Right cardiac atrium (tissue), 5 donors: Measurements from ENCODE around the gene MUC21. TPM values are rescaled to one million over a fixed set of nuclear protein-coding genes. Genes with fewer than 3 reads are reported as not detected.
A peak's percentile ranks its signal among the peaks of the same experiment; 100 is the strongest.

Source experiments
- ATAC-seq, 2 donors: fragments of 200-7000 bp; cut with Tn5 transposase; one replicate each; pipeline versions ENCODE4 v1.8.0 to v1.9.1; 2020; ENCODE audit warnings: moderate library complexity in 2 of 2, mild to moderate bottlenecking in 1 of 2
- DNase-seq, 3 donors: peaks; one replicate each; pipeline ENCODE4 v3.0.0-alpha.2; 2020
- H3K27ac ChIP-seq: one replicate; pipeline ENCODE4 v1.5.1; 2013; ENCODE audit warnings: mild to moderate bottlenecking, low read length, control low read depth, moderate library complexity
- H3K27me3 ChIP-seq: one replicate; pipeline ENCODE4 v1.6.1; 2013; ENCODE audit not compliant: control insufficient read depth, insufficient read depth
- H3K4me1 ChIP-seq: one replicate; pipeline ENCODE4 v1.6.1; 2013; ENCODE audit warnings: low read length; ENCODE audit not compliant: control insufficient read depth, insufficient read depth
- H3K4me3 ChIP-seq: one replicate; pipeline ENCODE4 v1.5.1; 2013; ENCODE audit warnings: low read length, control low read depth
- H3K9me3 ChIP-seq: one replicate; pipeline ENCODE4 v1.6.1; 2013; ENCODE audit warnings: low read length; ENCODE audit not compliant: control insufficient read depth
- WGBS: extraction: QIAGEN DNeasy Blood & Tissue Kit; methylation state at CpG from one replicate; pipeline ENCODE4 v1.1.7; 2013; 5-methylcytosine and 5-hydroxymethylcytosine counted together
- intact Hi-C, 4 donors: fragments of 100-400 bp; cut with DNase I; formaldehyde crosslinking; loops; one replicate each; pipeline versions ENCODE4 v1.11.0 to v1.14.0; 2022 to 2023
- long read RNA-seq, 4 donors: library from polyadenylated mRNA; unstranded; transcript quantifications; one replicate each; pipeline ENCODE4 v2.0.0, GENCODE V29; 2020 to 2021
- polyA plus RNA-seq: library from polyadenylated mRNA; stranded (reverse); fragments of 200-250 nt; gene quantifications from one replicate; pipeline ENCODE4 v1.2.3, GENCODE V29; 2013
- total RNA-seq, 4 donors: library from RNA; stranded (reverse); fragmentation: NEBNext Ultra II Directional; extraction: Animal tissue kit (Norgen Biotek cat#: 25700); gene quantifications; one replicate each; pipeline ENCODE4 v1.2.1, GENCODE V29; 2021
- donor health status: healthy with polysubstance abuse.
- donor health status: DM: no; HTN: yes; CAD: no.
- donor health status: DM: no; HTN: no; CAD: no.
- donor health status: DM: no; HTN: yes; CAD: no; lungs with severe emphysema.
- donor health status: DM: yes; HTN: yes; CAD: no.

MUC21 gene
- total RNA-seq, result not detected
- 0.07 TPM for polyA plus RNA-seq
- long read RNA-seq, donor 1, result 0 reads
- long read RNA-seq, donor 2, result 0 reads
- long read RNA-seq, donor 3, result 0 reads
- long read RNA-seq, donor 4, result 0 reads

DNA sequence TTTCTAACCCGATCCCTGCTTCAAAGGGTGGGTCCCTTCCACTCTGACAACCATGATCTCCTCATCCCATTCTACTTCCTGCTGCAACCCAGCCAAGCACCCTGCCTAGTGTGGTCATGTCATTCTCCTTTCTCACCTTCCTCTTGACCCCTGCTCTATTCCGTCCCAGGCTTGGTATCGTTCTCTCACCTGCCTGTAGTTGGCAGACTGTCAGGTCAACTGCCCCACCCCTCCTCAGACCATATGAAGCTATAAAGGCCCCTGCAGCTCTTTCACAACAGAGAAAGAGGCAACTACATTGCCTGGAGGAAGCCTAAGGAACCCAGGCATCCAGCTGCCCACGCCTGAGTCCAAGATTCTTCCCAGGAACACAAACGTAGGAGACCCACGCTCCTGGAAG is at the start of gene MUC21:
TSS of gene MUC21 (plus strand) at position 280 of the 400 bp plus-strand sequence. CDS start 241 bp downstream, outside the sequence.
- no peaks in the 10 kb centered on the region for H3K4me1 ChIP-seq
- no peaks in the 10 kb centered on the region for H3K9me3 ChIP-seq
- H3K27ac ChIP-seq, result no peak within 1 kb of the TSS
- no peaks in the 10 kb centered on the region for H3K27me3 ChIP-seq
- DNase-seq (no peak), ATAC-seq (no peak)
- 81% methylated on average over 6 of the region's 6 CpGs for WGBS
- H3K4me3 ChIP-seq, result no peak within 1 kb of the TSS
- intact Hi-C loops, result no loop called here

DNA sequence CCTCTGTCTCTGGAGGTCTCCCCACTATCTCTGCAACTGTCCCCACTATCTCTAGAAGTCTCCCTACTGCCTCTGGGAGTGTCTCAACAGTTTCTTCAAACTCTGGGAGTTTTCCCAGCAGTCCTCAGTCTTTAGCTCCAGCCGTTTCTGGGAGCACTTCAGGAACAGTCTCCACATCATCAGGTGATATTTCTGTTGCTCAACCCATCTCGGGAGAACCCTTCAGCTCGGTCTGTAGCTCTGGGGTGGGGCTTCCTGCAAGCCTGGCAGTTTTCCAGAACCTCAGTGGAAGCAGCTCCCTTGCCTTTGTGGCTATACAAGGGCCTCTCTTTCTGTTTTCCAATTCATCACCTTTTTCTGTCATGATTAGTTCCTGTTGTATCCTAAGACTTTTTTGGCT is 48.5 kb upstream of the MUC21 start:
- ATAC-seq, result no peak
- H3K27me3 ChIP-seq, result no peaks in the 10 kb centered on the region
- H3K9me3 ChIP-seq, result no peaks in the 10 kb centered on the region
- no peaks in the 10 kb centered on the region for H3K4me1 ChIP-seq
- WGBS, result 27% methylated on average over 3 of the region's 3 CpGs
- H3K27ac ChIP-seq, result no peak overlapping the region
- H3K4me3 ChIP-seq, result no peak overlapping the region
- intact Hi-C loops, result no loop called here
- DNase-seq, result no peak

DNA sequence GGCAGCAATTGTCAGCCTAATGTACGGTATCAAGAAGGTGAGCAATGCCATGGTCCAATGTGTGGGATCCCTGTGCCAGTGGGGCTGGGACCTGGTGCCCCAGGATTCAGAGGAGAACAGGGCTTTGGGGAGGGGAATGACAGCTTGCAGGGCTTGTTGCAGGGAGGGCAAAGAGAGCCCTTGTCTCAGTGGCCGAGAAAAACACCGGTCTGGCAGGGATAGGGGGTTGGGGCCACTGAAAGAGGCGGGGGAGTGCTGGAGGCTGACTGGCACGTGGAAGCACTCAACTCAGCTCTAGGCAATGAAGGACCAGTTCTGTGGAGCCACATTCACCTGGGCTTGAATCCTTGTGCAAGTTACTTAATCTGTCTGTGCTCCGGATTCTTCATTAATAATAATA is 46.3 kb upstream of the MUC21 start:
- ATAC-seq, result no peak
- Histone ChIP-seq H3K4me1 (no peaks in the 10 kb centered on the region), H3K4me3 (no peak overlapping the region), H3K27me3 (no peaks in the 10 kb centered on the region), H3K27ac (no peak overlapping the region), H3K9me3 (no peaks in the 10 kb centered on the region)
- intact Hi-C loops, result no loop called here
- 73% methylated on average over 6 of the region's 6 CpGs for WGBS
- no peak for DNase-seq

DNA sequence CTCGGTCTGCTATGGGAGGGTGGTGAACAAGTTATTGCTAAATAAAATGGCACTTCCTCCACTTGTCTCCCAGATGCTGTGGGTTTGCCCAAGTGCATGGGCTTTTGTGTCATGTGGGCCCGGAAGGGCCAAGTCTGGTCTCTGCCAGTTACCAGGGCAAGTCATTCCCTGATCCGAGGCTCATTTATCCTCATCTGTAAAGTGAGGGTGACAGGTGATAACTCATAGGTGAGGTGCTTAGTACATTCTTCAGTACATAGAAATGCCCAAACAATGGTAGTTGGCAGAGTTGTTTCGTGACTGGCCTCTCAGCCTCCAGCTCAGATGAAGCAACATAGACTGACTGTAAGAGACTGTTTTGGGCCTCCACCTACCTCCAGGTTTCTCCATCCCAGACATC is 44.8 kb upstream of the MUC21 start:
- intact Hi-C loops, result no loop called here

DNA sequence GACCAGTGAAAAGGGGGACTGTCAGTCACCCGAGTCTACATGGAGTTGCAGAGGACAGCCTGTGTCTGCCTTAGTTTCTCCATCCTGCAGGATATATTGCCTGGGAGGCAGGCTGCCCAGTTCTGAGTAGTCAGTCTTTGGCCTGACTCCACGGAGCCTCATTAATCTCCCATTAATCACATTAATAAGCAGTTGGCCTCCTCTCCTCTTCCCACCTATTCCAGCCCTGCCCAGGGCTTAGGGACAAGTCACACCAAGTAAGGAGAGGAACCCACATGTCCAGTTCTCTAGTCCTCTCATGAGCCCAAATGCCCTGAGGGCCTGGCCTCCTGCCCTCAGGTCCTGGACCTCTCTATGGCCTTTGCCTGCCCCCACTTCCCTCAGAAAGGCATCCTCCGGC is 44.0 kb upstream of the MUC21 start:
- 60% methylated on average over 3 of the region's 3 CpGs for WGBS
- H3K27me3 ChIP-seq, result no peaks in the 10 kb centered on the region
- H3K27ac ChIP-seq, result no peak overlapping the region
- ATAC-seq (no peak), DNase-seq (no peak)
- H3K4me3 ChIP-seq, result no peak overlapping the region
- peaks cover 5% of the 10 kb centered on the region for H3K4me1 ChIP-seq
- intact Hi-C loops, result no loop called here
- H3K9me3 ChIP-seq, result no peaks in the 10 kb centered on the region

More for the DNA sequence above, 44.8 kb upstream of the MUC21 start:
- Histone ChIP-seq H3K27ac (no peak overlapping the region), H3K27me3 (no peaks in the 10 kb centered on the region), H3K9me3 (no peaks in the 10 kb centered on the region), H3K4me3 (no peak overlapping the region), H3K4me1 (peaks cover 5% of the 10 kb centered on the region)
- 73% methylated on average over 4 of the region's 4 CpGs for WGBS
- ATAC-seq, result no peak
- no peak for DNase-seq

DNA sequence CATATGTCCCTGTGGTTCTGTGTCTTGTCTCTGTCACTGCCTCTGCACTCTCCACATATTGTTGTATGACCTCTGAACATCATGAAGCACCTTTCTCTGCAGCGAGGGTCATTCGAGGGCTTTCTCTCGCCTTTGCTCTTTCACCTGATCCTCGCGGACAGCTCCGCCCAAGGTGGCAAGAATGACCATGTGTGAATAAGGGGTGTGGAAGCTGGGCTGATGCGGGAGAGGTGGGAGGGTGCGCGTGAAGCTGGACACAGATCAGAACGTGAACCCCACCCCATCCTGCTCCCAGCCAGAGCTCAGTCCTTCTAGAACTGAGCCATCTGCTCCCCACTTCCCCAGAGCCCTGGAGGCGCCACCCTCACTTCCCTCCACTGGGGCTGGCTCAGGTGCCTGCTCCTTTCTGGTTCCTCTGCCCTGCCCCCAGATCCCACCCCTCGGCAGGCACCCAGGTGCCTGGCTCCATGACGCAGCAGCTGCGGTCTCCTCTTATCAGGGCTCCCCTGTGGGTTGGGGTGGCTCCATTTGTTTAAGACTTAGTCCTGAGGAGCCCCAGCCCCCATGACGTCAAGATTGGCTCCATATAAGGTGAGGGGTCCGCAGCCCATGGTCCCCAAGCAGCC is 43.0 kb upstream of the MUC21 start, which contains the start of gene MUCL3:
TSS of gene MUCL3 (plus strand) at position 613 of the 626 bp plus-strand sequence. CDS start 27 bp downstream, outside the sequence.
- 60% methylated on average over 16 of the region's 16 CpGs for WGBS
- ATAC-seq (no peak), DNase-seq (no peak)
- Histone ChIP-seq H3K4me3 (no peak within 1 kb of the TSS), H3K4me1 (peaks cover 5% of the 10 kb centered on the region), H3K27me3 (no peaks in the 10 kb centered on the region), H3K9me3 (no peaks in the 10 kb centered on the region), H3K27ac (no peak within 1 kb of the TSS)
- intact Hi-C loops, result no loop called here

DNA sequence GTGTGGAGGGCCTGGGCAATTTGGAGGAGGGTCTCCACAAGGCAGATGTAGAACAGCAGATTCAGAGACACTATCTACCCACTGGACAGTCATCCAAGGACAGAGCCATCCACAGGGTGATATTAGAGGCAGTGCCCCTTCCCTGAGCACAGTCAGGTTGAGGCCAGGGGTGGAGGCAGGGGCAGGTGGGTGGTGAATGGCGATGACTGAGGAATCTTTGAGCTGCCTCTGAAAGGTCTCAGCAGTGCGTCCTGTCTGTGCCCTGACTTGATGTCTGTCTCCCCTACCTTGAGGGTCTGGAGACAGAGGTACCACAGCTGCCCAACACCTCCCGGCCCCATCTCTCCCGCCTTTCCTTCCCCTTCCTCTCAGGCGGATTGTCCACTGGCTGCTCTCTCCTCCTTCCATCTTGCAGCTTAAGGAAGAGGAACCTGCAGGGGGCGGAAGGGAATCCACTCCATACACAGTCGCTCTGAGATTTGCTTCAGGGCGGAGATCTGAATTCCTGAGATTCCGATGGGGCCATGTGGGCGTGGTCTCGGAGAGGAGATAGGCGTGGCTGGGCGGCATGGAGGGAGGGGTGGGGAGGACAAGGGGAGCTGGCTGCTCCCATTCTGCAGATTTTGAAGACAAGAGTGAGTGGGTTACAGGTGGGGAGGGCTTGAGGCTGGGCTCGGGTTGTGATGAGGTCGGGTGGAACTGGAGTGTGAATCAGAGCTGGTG is 41.0 kb upstream of the MUC21 start:
- Histone ChIP-seq H3K4me3 (no peak overlapping the region), H3K27ac (no peak overlapping the region), H3K4me1 (peaks cover 5% of the 10 kb centered on the region), H3K27me3 (no peaks in the 10 kb centered on the region), H3K9me3 (no peaks in the 10 kb centered on the region)
- ATAC-seq (peak; percentile 81 to 91), DNase-seq (peak; percentile 83 to 88 (median 85))
- 12% methylated on average over 15 of the region's 15 CpGs for WGBS
- intact Hi-C loops, result no loop called here

DNA sequence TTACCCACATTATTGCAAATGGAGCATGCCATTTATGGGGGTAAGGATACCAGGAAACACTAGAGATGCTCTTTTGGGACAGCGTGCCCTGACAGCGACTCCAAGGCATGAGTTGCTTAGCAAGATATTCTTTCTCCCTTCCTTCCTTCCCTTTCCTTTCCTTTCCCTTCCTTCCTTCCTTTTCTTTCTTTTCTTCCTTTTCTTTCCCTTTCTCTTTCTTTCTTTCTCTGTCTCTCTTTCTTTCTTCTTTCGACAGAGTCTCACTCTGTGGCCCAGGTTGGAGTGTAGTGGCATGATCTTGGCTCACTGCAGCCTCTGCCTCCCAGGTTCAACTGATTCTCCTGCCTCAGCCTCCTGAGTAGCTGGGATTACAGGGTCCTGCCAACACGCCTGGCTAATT is 39.5 kb upstream of the MUC21 start:
- intact Hi-C loops, result no loop called here
- 91% methylated on average over 4 of the region's 4 CpGs for WGBS
- ATAC-seq, result no peak

DNA sequence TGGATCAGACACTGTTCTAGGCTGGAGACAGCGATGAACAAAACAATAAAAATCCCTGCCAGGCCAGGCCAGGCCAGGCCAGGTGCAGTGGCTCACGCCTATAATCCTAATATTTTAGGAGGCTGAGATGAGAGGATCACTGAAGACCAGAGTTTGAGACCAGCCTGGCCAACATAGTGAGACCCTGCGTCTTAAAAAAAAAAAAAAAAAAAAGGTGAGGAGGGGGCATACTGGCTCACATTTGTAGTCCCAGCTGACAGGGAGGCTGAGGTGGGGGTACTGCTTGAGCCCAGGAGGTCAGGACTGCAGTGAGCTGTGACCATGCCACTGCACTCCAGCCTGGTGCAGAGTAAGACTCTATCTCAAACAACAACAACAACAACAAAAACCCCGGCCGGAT is 38.2 kb upstream of the MUC21 start:
- H3K9me3 ChIP-seq, result no peaks in the 10 kb centered on the region
- no peaks in the 10 kb centered on the region for H3K27me3 ChIP-seq
- H3K27ac ChIP-seq, result no peak overlapping the region
- H3K4me3 ChIP-seq, result no peak overlapping the region
- DNase-seq (no peak), ATAC-seq (no peak)
- intact Hi-C loops, result no loop called here
- WGBS, result 84% methylated on average over 5 of the region's 5 CpGs
- H3K4me1 ChIP-seq, result peaks cover 5% of the 10 kb centered on the region

More for the DNA sequence above, 39.5 kb upstream of the MUC21 start:
- Histone ChIP-seq H3K4me3 (no peak overlapping the region), H3K27me3 (no peaks in the 10 kb centered on the region), H3K9me3 (no peaks in the 10 kb centered on the region), H3K4me1 (peaks cover 5% of the 10 kb centered on the region), H3K27ac (no peak overlapping the region)
- no peak for DNase-seq

DNA sequence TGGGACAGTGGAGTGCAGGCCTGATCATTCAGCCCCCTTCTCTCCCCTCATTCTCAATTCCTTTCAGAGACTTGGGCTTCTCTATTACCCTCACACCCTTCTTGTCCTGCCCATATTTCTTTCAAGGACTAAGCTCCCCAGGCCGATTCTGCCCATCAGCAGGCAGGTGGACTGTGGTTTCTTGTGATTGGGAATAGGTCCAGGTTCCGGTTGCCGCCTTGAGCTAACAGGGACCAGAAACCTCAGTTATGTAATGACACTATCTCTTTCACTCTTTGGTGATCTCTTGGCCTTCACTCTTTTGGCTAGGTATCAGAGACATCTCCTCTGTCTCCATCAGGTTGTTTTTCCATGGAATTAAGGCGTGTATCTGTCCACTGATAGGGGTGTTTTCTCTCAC is 36.3 kb upstream of the MUC21 start:
- Histone ChIP-seq H3K27me3 (no peaks in the 10 kb centered on the region), H3K4me3 (no peak overlapping the region), H3K9me3 (no peaks in the 10 kb centered on the region), H3K27ac (no peak overlapping the region), H3K4me1 (peaks cover 5% of the 10 kb centered on the region)
- DNase-seq, result no peak
- no peak for ATAC-seq
- intact Hi-C loops, result no loop called here
- WGBS, result 84% methylated on average over 4 of the region's 4 CpGs

DNA sequence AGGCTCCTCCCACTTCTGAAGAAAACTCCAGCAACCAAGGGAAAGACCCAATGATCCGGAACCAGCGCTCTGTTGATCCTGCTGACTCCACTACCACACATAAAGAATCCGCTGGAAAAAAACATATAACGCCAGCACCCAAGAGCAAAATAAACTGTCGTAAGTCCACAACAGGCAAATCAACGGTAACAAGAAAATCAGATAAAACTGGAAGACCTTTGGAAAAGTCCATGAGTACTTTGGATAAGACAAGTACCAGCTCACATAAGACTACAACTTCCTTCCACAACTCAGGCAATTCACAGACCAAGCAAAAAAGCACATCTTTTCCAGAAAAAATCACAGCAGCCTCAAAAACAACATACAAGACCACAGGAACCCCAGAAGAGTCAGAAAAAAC is 34.7 kb upstream of the MUC21 start:
- no peaks in the 10 kb centered on the region for H3K9me3 ChIP-seq
- no peaks in the 10 kb centered on the region for H3K4me1 ChIP-seq
- no peak overlapping the region for H3K4me3 ChIP-seq
- DNase-seq, result no peak
- no peak overlapping the region for H3K27ac ChIP-seq
- no peaks in the 10 kb centered on the region for H3K27me3 ChIP-seq
- ATAC-seq, result no peak
- intact Hi-C loops, result no loop called here
- 93% methylated on average over 6 of the region's 6 CpGs for WGBS
